GM12878 (cell line): ENCODE results near the gene PINK1. TPM values are rescaled to one million over a fixed set of nuclear protein-coding genes. Genes with fewer than 3 reads are reported as not detected.

Experiments
- ASH2L ChIP-seq: fragments of 300-600, 200-600 bp; sonication (generic); IDR thresholded peaks from 2 replicates; pipeline ENCODE4 v1.6.1; 2017; ENCODE audit warnings: low read depth, mild to moderate bottlenecking, borderline replicate concordance
- ATF2 ChIP-seq: IDR thresholded peaks from 2 replicates; pipeline ENCODE4 v1.6.1; 2012; ENCODE audit warnings: low read length, inconsistent platforms
- DPF2 ChIP-seq: fragments of 450-650 bp; IDR thresholded peaks from 2 replicates; pipeline ENCODE4 v1.6.1; 2017; ENCODE audit warnings: mild to moderate bottlenecking
- E4F1 ChIP-seq: fragments of 450-650 bp; IDR thresholded peaks from 2 replicates; pipeline ENCODE4 v1.6.1; 2018; ENCODE audit warnings: borderline replicate concordance, mild to moderate bottlenecking; ENCODE audit not compliant: partially characterized antibody
- EP300 ChIP-seq, 2 experiments: fragments of 150-350 bp in 1 of 2; IDR thresholded peaks; 2 replicates each; pipeline ENCODE4 v1.6.1; 2011 to 2012; ENCODE audit warnings: low read depth in 2 of 2, low read length in 2 of 2, borderline replicate concordance in 1 of 2, improper control_type of control experiment in 1 of 2, inconsistent platforms in 1 of 2; ENCODE audit not compliant: control insufficient read depth in 1 of 2
- FOS ChIP-seq: IDR thresholded peaks from 3 replicates; pipeline ENCODE4 v1.6.1; 2011; ENCODE audit warnings: borderline replicate concordance; ENCODE audit not compliant: insufficient read length; ENCODE audit errors: extremely low read depth
- HDAC6 ChIP-seq: fragments of 200-600 bp; sonication (generic); IDR thresholded peaks from one replicate; pipeline ENCODE4 v1.8.0; 2017; ENCODE audit warnings: antibody characterized with exemption; ENCODE audit not compliant: unreplicated experiment
- IKZF2 ChIP-seq, 2 experiments: fragments of 450-650 bp; IDR thresholded peaks; 2 replicates each; pipeline ENCODE4 v1.6.1; 2017; ENCODE audit warnings: mild to moderate bottlenecking in 2 of 2, moderate library complexity in 2 of 2
- KLF5 ChIP-seq: fragments of 450-650 bp; IDR thresholded peaks from 2 replicates; pipeline ENCODE4 v1.6.1; 2014; ENCODE audit warnings: mild to moderate bottlenecking; ENCODE audit not compliant: partially characterized antibody
- LARP7 ChIP-seq: fragments of 450-650 bp; IDR thresholded peaks from 2 replicates; pipeline ENCODE4 v1.6.1; 2017; ENCODE audit warnings: mild to moderate bottlenecking
- MTA2 ChIP-seq: fragments of 450-650 bp; IDR thresholded peaks from 2 replicates; pipeline ENCODE4 v1.6.1; 2016; ENCODE audit warnings: low read depth, mild to moderate bottlenecking, moderate library complexity
- MYC ChIP-seq: IDR thresholded peaks from 2 replicates; pipeline ENCODE4 v1.6.1; 2011; ENCODE audit warnings: mild to moderate bottlenecking, low read length, moderate library complexity, inconsistent platforms; ENCODE audit not compliant: insufficient read depth, insufficient replicate concordance, insufficient read length, severe bottlenecking
- NFYB ChIP-seq: IDR thresholded peaks from 2 replicates; pipeline ENCODE4 v1.6.1; 2011; ENCODE audit warnings: low read depth, mild to moderate bottlenecking, low read length, improper control_type of control experiment, moderate library complexity; ENCODE audit not compliant: insufficient read depth
- NKRF ChIP-seq: fragments of 450-650 bp; conservative IDR thresholded peaks from 2 replicates; pipeline ENCODE4 v1.6.1; 2017; ENCODE audit warnings: mild to moderate bottlenecking, moderate library complexity
- NR2C2 ChIP-seq: IDR thresholded peaks from 2 replicates; pipeline ENCODE4 v1.6.1; 2011; ENCODE audit warnings: borderline replicate concordance, low read depth; ENCODE audit not compliant: control insufficient read depth, insufficient read length
- NRF1 ChIP-seq: conservative IDR thresholded peaks from 2 replicates; pipeline ENCODE4 v1.6.1; 2011; ENCODE audit warnings: mild to moderate bottlenecking, low read depth, low read length, improper control_type of control experiment
- RAD21 ChIP-seq: IDR thresholded peaks from 2 replicates; pipeline ENCODE4 v1.6.1; 2011; ENCODE audit warnings: mild to moderate bottlenecking, low read depth, low read length, moderate library complexity; ENCODE audit not compliant: insufficient read depth
- RB1 ChIP-seq: fragments of 450-650 bp; formaldehyde crosslinking; IDR thresholded peaks from 2 replicates; pipeline ENCODE4 v1.6.1; 2017; ENCODE audit warnings: mild to moderate bottlenecking, borderline replicate concordance
- RELB ChIP-seq: fragments of 450-650 bp; IDR thresholded peaks from 2 replicates; pipeline ENCODE4 v1.6.1; 2017; ENCODE audit warnings: low read depth, mild to moderate bottlenecking, moderate library complexity
- RUNX3 ChIP-seq: IDR thresholded peaks from 2 replicates; pipeline ENCODE4 v1.6.1; 2012; ENCODE audit warnings: low read length, inconsistent platforms
- SUPT20H ChIP-seq: IDR thresholded peaks from 2 replicates; pipeline ENCODE4 v1.6.1; 2011; ENCODE audit warnings: low read depth, mild to moderate bottlenecking, low read length, moderate library complexity, borderline replicate concordance; ENCODE audit not compliant: control insufficient read depth
- WRNIP1 ChIP-seq: IDR thresholded peaks from 2 replicates; pipeline ENCODE4 v1.6.1; 2011; ENCODE audit warnings: low read depth, low read length, improper control_type of control experiment, borderline replicate concordance
- ZBED1 ChIP-seq: IDR thresholded peaks from 2 replicates; pipeline ENCODE4 v1.6.1; 2016; ENCODE audit warnings: borderline replicate concordance
- ZNF274 ChIP-seq: IDR thresholded peaks from one replicate; pipeline ENCODE4 v1.8.0; 2011; ENCODE audit not compliant: insufficient read length, insufficient read depth
- polyA plus RNA-seq, 11 experiments: library from polyadenylated mRNA; depleted of rRNA in 4 of 11; unstranded in 6 of 11; stranded (reverse) in 5 of 11; fragments of >200 nt; fragmentation: Nextera tagmentation in 4 of 11; fragmentation: Illumina TruSeq in 1 of 11; extraction: Ambion mirVana in 4 of 11; extraction: Trizol in 1 of 11; gene quantifications; 1 replicate in 1 of 11; 2 replicates in 10 of 11; pipeline versions ENCODE4 v1.2.1 to v1.2.3, GENCODE V29; 2011 to 2016; ENCODE audit warnings: inconsistent platforms in 2 of 11, missing spikeins in 2 of 11, low read depth in 1 of 11
- total RNA-seq, 4 experiments: library from RNA; depleted of rRNA in 3 of 4; stranded (reverse); fragments of >200 nt in 3 of 4; fragmentation: Illumina TruSeq in 1 of 4; extraction: Trizol in 1 of 4; gene quantifications; 2 replicates each; pipeline versions ENCODE4 v1.2.1 to v1.2.3, GENCODE V29; 2013 to 2021

The PINK1 gene
- total and polyA plus RNA-seq, 10 of the 15 experiments (the other 5 are each of a cell fraction or from before 2014, with no cell fraction given) = 0.42 to 4.4 (median 1.9) TPM; not detected in 1

GRCh38 chr1:20678599-20678998 lies 45.3 kb downstream of the PINK1 start (continued):
- TF ChIP-seq RELB (peak; percentile 72), EP300 (IDR thresholded peaks at IDR 0.05; ENCODE audit: borderline replicate concordance in 1 of 2, control insufficient read depth in 1 of 2, low read depth in 2 of 2, low read length in 2 of 2) (peak; percentile 24 to 42; a peak in 1 of 4 replicates), HDAC6 (no peak), SUPT20H (no peak), FOS (no peak), ZNF274 (no peak), NKRF (no peak), WRNIP1 (no peak), LARP7 (no peak), ZBED1 (no peak), NR2C2 (no peak), KLF5 (no peak), RUNX3 (peak; percentile 99), ATF2 (peak; percentile 72), NFYB (no peak), RB1 (no peak), MTA2 (peak; percentile 60; the same call in 1 of the 2 replicates), E4F1 (no peak), DPF2 (peak; percentile 64; the same call in 1 of the 2 replicates), ASH2L (no peak), IKZF2 (IDR thresholded peaks at IDR 0.05) (peak; percentile 95), MYC (no peak), RAD21 (no peak), NRF1 (no peak)
